ENCODE results near the gene MYL5. TPM values are rescaled to one million over a fixed set of nuclear protein-coding genes. Genes with fewer than 3 reads are reported as not detected.
"Not testable (repeated sequence)": the region's sequence is repeated elsewhere in the genome, so short reads cannot be mapped to it uniquely, and the experiment has no call there.

Gene MYL5
- total RNA-seq, 1 donor from 2014 or later: 16.5 TPM

DNA sequence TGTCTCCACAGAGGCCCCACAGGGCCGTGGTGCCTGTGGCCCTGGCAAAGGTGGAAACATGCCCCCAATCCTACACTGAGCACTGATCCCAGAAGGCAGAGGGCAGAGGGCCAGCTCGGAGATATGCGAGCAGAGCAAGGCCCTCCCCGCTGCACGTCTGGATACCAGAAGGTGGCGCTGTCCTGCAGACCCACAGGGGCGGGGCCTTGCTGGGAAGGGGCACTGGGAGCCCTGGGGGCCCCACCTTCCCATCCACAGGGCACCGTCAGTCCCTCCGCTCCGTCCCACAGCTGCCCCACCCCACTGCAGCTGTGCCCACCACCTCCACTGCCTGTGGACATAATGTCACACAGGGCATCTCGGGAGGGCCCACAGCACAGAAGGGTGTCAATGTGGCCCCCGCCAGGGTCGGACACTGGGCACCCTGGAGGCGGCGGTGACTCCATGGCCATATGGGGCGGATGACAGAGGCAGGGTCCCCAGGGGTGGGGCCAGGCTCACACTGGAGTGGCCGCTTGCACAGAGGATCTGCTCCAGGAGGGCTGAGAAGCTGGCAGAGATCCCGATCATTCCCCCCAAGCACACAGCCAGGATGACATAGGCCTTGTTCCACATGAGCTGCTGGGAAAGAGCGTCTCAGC lies 9.8 kb downstream of the MYL5 start:
- no peak for DNase-seq (ENCODE audit: low spot score)

DNA sequence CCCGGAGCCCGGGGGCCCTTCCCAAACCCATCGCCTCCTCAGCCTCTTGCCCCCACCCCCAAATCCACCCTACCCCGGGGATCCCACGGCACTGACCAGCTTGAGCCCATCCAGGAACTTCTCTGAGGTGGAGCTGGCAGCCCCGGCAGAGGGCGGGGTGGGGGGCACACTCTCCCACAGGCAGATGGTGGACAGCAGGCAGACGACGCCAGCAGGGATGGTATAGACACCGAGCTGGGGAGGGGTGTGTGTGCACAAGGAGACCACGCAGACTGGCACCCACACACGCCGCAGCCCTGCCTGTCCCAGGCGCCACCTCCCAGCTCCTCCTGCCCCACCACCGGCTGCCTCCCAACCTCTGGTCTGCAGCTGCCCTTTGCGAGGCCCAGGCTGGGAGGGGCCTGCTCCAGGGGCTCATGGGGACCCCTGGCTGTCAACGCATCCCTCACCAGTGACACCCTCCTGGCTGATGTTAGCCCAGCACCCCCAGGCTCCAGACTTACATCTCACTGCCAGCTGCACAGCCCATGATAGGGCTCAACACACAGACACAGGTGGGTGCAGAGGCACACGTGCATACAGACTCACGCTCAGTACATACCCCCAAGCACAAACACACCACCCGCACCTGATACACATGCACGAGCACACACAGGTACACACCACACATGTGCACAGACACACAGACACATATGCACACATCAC lies 10.4 kb downstream of the MYL5 start:
- DNase-seq (ENCODE audit: low spot score): no peak

DNA sequence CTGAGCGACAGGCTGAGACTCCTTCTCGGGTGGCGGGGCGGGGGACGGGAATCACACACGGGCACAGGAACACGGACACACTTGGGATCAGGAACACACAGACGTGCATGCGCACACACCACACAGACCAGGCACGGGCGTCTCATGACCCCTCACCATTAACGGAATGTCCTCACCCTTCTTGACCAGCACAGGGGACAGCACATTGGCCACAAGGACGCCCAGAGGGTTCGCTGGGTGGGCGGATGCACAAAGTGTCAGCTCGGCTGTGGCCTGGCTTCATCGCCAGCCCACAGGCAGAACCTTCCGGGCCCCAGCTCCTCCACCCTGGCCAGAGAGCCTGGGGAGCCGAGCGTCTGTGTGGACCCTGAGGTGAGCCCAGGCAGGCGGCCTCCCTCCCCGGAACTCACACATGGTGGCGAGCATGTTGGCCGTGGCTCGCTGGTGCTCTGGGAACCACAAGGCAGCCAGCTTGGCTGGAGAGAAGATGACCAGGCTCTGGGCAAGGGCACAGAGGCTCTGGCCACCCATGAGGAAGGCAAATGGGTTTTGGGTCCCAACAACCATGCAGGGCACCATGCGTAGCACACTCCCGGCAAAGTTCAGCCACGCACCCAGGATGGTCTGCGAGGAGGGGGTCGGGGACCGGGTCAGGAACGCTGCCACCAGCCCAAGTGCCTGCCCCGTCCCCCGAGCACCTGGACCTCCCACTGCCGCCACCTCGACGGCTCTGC lies 11.5 kb downstream of the MYL5 start:
- DNase-seq (ENCODE audit: low spot score): no peak

DNA sequence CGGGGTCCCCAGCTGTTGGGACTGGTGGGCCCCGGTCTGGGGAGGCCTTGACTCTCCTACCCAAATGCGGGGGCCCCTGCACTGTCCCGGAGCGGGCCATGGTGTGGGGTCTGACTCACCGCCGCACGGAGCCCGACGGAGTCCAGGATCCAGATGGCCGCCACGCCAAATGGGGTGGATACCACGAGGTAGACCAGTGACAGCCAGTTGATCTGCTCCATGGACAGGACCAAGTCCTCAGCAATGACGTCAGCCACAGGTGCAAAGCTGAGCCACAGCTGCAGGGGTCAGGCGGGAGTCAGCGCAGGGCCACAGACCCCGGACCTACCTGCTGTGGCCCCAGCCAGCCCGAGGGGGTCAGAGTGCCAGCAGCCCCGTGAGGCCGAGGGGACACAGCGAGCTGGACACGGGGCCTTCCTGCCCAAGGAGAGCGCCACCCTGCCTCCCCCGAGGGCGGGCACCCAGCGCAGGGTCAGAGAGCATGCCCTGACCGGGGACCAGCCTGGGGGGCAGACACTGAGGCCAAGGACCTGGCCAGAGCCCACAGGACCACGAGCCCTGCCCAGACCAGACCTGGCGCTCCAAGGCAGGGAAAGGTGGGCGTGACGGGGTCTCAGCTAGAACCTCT lies 12.2 kb downstream of the MYL5 start:
- DNase-seq (ENCODE audit: low spot score): no peak

DNA sequence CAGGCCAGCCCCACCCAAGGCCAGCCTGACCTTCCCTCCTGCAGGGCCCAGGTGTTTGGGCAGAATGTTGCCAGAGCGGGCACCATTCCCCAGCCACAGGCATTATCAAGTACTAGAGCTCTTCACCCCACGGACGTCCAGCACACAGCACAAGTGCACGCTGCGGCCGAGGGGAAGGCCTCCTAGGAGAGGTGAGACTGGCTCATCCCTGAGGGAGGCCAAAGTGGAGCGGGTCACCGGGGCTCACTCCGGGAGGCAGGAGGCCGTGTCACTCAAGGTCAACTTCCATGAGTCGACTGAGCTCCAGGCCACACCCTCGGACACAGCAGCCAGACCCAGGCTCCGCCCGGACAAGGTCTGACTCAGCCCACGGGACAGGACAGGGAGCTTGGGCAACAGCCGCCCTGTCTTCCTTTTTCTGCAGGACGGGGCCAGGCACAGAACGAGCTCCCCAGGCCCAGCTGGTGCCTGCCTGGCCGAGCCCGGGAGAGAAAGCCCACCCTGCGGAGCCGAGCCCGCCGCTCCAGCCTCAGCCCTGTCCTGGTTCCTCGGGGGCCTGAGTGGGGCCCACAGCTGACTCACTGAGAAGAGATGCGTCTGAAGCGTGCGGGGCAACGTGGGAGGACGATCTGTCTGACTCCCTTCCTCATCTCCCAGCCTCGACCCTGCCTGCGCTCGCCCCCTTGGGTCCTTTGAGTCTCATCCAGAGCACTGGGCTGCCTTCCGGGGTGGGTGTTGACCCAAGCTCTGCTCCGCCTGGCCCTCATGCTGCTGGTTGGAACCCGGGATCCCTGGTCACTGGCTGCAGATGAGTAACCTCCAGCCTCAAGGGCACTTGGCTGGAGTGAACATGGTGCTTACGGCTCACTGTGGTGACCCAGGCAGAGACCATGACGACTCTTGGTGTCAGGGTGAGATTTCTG lies 13.0 kb downstream of the MYL5 start:
- peak; percentile 95 for DNase-seq (ENCODE audit: low spot score)

DNA sequence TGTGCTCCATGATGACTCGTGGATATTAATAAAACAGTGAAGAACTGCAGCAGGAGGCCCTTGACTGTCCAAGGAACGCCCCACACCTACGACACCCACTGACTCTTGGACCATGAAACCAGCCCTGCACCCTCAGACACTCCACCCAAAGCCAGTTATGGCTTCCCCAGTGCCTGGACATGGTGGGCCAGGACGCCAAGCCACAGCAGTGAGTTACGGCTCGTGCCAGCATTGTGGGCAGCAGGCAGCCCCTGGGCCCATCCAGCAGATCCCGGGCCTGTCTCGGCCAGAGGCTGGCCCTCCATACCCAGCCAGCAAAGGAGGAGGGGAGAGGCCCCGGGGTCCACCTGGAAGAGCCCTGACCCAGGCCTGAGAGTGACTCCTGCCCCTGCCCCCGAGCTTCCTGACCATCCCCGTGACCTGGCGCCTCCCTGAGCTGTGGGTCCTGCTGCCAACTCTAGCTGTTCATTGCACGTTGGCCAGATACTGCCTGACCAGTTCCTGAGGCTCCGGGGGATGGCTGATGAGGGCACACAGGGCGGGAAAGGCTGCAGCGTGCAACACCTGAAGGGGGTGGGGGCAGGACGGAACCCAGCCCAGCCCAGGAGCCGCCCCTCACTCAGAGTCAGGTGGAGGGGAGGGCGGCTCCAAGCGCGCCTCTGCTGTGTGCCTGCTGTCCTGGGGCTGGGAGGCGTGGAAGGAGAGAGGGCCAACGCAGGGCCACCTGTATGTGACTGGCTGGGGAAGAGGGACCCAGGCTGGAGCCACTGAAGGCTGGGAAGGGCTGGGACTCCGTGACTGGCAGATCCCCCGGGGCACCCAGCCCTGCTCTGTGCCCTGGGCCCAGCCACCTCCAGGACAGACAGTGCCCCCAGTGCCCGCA lies 13.9 kb downstream of the MYL5 start:
- DNase-seq (ENCODE audit: low spot score): no peak

DNA sequence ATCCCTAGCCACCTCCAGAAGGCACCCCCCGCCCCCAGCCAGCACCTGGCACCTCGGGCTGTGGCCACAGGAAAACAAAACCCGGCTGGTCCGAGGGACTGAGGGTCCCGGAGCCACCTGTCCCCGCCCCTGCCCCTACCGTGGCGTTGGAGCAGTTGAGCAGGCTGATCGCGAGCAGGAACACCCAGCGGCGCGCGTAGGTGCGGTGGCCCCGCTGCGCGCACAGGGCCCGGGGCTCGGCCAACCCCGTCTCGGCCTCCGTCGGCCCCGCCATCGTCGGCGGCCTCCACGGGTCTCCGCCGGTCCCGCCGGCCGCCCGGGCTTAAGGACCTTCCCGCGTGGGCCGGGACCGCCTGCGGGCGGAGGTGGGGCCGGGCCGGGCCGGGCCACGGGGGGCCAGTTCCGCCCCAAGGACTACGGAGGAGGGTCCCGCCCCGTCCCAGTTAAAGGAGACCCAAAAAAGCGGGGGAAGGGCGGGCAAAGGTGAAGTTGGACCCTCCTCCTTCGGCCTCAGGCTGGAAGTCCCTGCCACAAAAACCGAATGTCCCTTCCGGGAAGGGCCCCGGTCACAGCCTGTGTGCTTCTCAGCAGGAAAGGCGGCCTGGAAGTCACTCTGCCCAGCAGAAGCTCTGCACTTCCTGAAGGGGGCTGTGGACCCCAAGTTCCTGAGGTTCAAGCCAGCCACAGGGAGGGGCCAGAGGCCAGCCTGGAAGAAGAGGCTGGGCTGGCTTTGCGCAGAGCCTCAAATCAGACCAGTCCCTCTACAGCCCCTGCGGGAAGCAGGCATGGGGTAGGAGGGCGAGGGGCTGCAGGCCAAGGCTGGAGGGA lies 14.7 kb downstream of the MYL5 start, which contains the start of gene SLC49A3:
TSS of gene SLC49A3 (minus strand) at position 298 of the 828 bp plus-strand sequence. CDS start at position 274, 24 bp downstream.
- DNase-seq (ENCODE audit: low spot score): no peak

DNA sequence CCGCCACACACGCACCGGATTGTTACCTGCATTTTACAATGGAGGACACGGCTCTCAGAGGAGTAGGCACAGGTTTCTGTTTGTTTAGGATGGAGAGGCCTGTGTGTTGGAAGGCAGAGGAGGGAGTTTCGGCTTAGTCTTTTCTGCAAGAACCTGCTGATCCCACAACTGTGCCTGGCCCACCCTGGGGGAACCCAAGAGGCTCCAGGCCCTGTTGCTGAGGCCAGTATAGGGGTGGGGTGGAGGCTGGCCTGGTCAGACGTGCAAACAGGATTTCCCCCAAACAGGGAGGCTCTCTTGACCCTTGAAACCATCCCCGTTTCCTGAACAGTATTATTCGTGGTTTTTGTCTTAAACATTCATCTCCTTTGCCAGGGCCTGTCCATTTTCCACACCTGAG lies 15.4 kb downstream of the MYL5 start:
- DNase-seq (ENCODE audit: low spot score): no peak

DNA sequence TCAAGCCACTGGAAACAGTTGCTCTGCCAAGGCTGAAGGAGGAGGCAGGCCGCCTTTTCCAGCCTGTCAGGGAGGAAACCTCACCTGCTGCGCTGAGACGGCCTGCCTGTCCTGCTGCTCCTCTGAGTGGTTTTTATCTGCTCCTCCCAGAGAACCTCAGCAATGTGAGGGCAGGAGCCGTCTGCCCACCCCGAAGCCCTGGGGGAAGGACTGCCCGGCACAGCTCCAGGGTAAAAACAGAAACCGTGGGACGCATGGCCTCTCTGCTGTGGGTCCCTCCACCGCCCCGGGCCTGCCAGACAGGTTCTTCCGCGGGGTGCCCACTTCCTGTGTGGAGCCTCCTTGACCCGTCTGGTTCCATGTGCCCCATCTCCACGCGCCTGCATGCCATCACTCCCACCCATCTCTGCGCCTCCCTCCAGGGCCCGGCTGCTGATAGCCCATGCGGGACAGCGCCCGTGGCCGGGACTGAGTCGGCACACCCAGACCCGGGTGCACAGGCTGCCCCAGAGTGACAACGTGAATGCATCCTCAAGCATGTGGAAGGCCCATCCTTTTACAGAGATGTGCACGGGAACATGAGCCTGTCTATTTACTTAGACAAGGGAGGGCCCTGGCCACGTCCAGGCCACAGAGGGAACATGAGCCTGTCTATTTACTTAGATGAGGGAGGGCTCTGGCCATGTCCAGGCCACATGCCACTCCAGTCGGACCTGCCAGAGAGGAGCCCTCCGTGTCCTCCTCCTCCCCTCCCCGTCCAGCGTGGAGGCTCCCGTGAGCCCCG lies 18.6 kb downstream of the MYL5 start:
- DNase-seq (ENCODE audit: low spot score): no peak

DNA sequence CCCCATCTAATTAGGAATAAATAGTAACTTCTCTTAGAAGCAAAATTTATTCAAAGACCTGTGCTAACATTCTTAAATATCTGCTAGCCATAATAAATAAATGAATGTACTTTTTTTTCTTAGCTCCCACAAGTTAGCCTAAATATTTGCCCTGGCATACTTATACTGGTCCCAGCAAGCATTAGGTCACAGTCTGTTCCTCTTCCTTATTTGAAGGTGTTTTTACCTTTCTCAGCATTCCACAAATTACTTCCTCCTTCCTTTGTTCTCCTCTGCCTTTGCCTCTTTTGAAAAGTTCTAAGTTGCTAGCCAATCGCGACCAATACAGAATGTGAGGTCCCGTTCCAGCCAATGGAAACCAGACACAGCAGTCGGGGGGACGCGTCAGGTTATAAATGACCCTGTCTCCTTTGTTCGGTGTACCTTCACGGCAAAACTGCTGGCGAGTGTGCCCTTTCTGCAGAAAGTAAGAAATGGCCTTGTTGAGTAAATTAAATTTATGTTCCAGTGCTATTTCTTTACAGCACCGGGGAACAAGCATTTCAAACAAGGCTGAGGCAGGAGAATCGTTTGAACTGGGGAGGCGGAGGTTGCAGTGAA lies 20.1 kb downstream of the MYL5 start:
- not testable (repeated sequence) for DNase-seq (ENCODE audit: low spot score)

DNA sequence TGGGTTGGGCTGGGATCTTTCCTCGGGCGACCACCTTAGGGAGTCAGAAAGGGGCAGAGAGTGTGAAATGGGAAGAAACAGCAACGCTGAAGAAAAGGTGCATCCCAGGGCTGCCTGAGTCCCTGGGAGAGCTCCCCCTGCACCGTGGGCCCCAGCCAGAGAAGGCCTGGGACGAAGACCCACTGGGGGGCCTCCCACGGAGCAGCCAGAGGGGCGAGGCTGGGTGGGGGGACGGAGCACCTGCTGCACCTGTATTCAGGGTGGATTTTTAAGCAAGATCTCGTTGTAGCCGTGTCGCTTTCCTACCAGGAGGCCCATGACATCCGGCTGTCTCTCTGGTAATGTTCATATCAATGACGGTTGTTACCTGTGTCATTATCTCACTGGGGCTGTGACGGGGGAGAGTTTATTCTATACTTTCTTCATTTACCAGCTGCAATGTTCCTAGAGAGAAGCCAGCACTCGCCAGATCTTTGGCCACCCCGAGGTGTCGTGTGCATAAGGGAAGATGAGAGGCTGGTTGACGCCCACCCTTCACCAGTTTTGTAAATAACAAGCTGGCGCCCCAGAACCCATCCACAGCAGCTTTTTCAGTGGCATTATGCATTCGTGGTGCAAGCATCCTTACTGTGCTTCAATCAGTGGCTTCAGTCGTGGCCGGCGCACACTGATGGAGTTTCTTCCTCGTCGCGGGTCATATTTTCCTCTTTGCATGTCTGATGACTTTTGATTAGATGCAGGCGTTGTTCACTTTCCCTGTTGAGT lies 25.7 kb downstream of the MYL5 start:
- no peak for DNase-seq (ENCODE audit: low spot score)

DNA sequence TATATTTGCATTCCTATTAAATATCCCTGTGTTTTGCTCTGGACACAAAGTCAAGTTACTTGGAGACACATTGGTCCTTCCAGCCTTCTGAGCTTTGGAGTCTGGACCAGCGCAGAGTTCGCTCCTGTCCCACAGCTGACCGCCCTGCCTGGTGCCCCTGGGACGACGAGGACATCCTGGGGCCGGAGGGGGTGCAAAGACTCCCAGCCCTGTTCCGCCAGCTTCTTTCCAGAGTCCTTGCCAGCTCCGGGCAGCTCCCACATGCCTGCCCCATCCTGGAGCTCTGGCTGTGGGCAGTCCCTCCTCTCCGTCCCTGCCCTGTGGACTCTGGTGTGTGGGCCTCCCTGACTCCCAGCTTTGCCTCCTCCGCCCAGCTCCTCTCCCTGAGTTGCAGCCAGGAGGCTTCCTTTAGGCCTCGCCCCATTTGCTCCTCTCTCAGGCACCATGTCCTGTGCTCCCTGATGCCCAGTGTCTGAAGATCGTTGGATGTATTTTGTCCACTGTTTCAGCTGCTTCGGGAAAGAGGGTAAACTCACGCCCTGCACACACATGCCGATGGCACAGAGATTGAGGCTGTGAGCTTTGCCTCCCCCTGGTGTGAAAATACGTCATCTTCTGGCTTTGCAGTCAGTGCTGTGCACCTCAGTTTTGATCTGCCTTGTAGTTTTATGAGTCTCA lies 26.4 kb downstream of the MYL5 start:
- DNase-seq (ENCODE audit: low spot score): no peak

DNA sequence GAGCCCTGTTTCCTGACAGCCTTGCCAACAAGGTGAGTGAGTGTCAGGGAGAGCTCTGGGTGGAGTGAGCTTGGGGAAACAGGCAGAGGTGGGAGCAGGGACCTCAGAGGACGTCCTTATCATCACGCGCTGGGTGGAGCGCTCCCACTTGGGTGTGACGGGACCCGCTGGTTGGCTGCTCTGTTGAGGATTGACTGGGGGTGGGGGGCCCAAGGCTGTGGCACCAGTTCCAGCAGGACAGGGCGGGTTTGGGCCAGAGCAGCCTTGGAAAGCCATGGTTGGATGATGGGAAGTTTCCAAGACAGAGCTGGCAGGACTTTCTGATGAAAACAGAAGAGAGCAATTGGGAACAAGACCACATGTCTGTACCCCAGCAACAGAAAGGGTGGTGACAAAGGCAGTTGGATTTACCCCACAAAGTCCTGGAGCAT lies 28.3 kb downstream of the MYL5 start:
- no peak for DNase-seq (ENCODE audit: low spot score)

DNA sequence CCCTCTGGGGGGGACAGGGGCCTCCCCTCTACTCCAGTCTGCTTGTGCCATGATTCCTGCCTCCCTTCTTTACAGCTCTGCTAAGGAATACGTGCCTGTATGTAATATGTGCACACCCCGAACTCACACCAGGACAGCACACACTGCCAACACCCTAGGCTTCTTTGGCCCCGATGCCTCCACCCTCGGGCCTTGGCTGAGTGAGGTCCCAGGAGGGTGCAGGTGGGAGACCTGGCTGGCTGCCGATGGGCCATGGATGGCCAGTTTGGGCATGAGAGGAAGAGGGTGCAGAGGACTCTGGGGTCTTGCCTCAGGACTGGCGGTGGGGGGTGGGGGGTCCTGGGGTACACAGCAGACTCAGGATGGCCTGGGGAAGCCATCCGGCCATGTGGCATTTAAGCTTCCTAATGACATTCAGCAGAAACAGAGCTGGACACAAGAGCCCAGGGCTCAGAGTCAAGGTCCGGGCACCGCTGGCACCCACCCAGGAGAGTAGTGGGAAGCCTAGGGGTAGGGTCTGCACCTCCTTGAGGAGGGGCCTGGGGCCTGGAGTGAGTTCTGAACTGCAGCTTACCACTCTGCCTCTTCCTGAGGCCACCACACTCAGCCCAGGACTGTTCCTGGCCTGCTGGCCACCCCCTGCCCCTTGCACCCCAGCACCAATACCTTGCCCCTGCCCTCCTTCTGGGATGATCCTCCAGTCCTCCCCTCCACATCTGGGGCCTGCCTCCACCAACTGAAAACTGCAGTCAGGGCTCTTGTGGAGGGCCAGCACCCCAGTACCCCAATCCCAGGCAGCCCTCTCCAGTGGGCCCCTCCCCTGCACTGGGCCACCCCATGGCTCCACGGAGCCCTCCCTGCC lies 29.2 kb downstream of the MYL5 start:
- DNase-seq (ENCODE audit: low spot score): no peak

DNA sequence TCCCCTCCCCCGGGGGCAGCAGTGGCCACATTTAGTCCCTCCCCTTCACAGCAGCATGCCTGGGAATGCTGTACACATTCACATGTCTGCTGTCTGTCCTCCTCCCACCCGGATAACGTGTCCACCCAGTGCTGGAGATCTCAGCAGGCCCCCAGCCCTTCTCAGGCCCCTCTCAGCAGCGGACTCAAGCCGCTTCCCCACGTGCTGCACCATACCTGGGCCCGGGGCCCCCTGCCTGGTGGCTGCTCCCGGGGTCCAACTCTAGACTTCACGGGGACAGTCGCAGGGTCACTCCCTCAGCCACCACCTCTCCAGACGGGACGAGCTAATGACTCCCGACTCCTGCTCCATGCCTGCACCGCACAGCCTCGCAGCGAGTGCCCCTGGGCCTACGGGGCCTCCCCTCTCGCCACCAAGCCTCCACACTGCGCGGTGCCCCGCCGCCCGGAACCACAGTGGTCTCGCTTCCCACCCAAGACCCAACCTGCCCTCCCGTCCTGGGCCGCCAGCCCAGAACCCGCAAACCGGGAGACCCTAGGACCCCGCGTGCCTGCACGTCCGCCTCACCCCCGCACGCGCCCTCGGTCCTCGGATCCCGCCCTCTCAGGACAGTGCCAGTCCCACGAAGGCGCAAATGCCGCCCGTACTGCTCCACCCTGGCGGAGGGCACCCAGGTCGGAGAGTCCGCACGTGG lies 30.0 kb downstream of the MYL5 start:
- no peak for DNase-seq (ENCODE audit: low spot score)
